K562 (cell line): ENCODE measurements around the gene ITGA1.

Experiments
- ELK1 ChIP-seq: sonication (generic); formaldehyde crosslinking; IDR thresholded peaks from 2 replicates; pipeline ENCODE4 v1.8.1; 2022; ENCODE audit warnings: missing genetic modification reagents
- HNRNPUL1 ChIP-seq: fragments of 200-400 bp; formaldehyde crosslinking; IDR thresholded peaks from 2 replicates; pipeline ENCODE4 v1.6.1; 2017; ENCODE audit warnings: low read length
- PHF8 ChIP-seq: fragments of 200-600 bp; sonication (generic); IDR thresholded peaks from 2 replicates; pipeline ENCODE4 v1.6.1; 2012; ENCODE audit warnings: mixed run types, mild to moderate bottlenecking, inconsistent platforms, low read length, moderate library complexity, borderline replicate concordance
- SMC3 ChIP-seq: conservative IDR thresholded peaks from 2 replicates; pipeline ENCODE4 v1.6.1; 2011; ENCODE audit warnings: low read depth, low read length, improper control_type of control experiment; ENCODE audit not compliant: insufficient read depth
- SNAPC5 ChIP-seq: fragments of 250-450 bp; sonication (Bioruptor Pico); IDR thresholded peaks from 2 replicates; pipeline ENCODE4 v1.8.0; 2021; ENCODE audit warnings: moderate library complexity, mild to moderate bottlenecking, inconsistent platforms
- STAT6 ChIP-seq: sonication (generic); formaldehyde crosslinking; IDR thresholded peaks from 2 replicates; pipeline ENCODE4 v1.8.1; 2023; ENCODE audit warnings: mild to moderate bottlenecking, missing genetic modification reagents
- ZNF280B ChIP-seq: fragments of 250-450 bp; sonication (Bioruptor Pico); IDR thresholded peaks from 2 replicates; pipeline ENCODE4 v1.5.1; 2021; ENCODE audit warnings: mild to moderate bottlenecking

- no peak for TF ChIP-seq ELK1 (CRISPR knock-in tag)
- TF ChIP-seq STAT6 (CRISPR knock-in tag): no peak
- TF ChIP-seq SNAPC5 (CRISPR knock-in tag): no peak
- TF ChIP-seq HNRNPUL1: no peak
- TF ChIP-seq SMC3: no peak
- no peak for TF ChIP-seq PHF8
- no peak for TF ChIP-seq ZNF280B (CRISPR knock-in tag)
Measured at GRCh38 chr5:52821901-52822300, 34.2 kb downstream of the ITGA1 start.
